ENCODE measurements around the gene ABTB1. TPM values are rescaled to one million over a fixed set of nuclear protein-coding genes. Genes with fewer than 3 reads are reported as not detected.

ABTB1 gene
- total RNA-seq, 6 donors from 2014 or later, result 28.0 to 262 (median 65.8) TPM

- no peaks in the 10 kb centered on the region for H3K9me3 ChIP-seq
- 93 to 95% methylated on average over 12 of the region's 12 CpGs for WGBS, 2 donors
- no peak for TF ChIP-seq EP300 (IDR thresholded peaks at IDR 0.05)
- TF ChIP-seq POLR2AphosphoS5 (IDR thresholded peaks at IDR 0.05), result no peak
- TF ChIP-seq CTCF (IDR thresholded peaks at IDR 0.05), result no peak
- TF ChIP-seq POLR2A (IDR thresholded peaks at IDR 0.05), result no peak
- ATAC-seq (ENCODE audit: low FRiP score in 2 of 2) (no peak), DNase-seq (no peak)
- H3K36me3 ChIP-seq, result no peaks in the 10 kb centered on the region
- H3K4me1 ChIP-seq, result peaks cover 7 to 9% (median 8%) of the 10 kb centered on the region in 4 donors
- peaks cover 0 to 6% (median 3%) of the 10 kb centered on the region in 4 donors for H3K27me3 ChIP-seq
- H3K4me3 ChIP-seq, result no peak overlapping the region
- H3K27ac ChIP-seq, result no peak overlapping the region
Observed at GRCh38 chr3:127634653-127635052, 38.1 kb upstream of the ABTB1 start.

GRCh38 chr3:127637546-127637945, 35.2 kb upstream of the ABTB1 start:
- Histone ChIP-seq H3K9me3 (no peaks in the 10 kb centered on the region), H3K4me3 (no peak overlapping the region), H3K27ac (no peak overlapping the region), H3K27me3 (no peaks in the 10 kb centered on the region), H3K4me1 (no peaks in the 10 kb centered on the region), H3K36me3 (no peaks in the 10 kb centered on the region)
- ATAC-seq (ENCODE audit: low FRiP score in 2 of 2) (no peak), DNase-seq (no peak)
- no peak for TF ChIP-seq CTCF (IDR thresholded peaks at IDR 0.05)
- no peak for TF ChIP-seq EP300 (IDR thresholded peaks at IDR 0.05)
- no peak for TF ChIP-seq POLR2A (IDR thresholded peaks at IDR 0.05)
- TF ChIP-seq POLR2AphosphoS5 (IDR thresholded peaks at IDR 0.05), result no peak
- 67 to 69% methylated on average over 3 of the region's 3 CpGs for WGBS, 2 donors

- no peak overlapping the region for H3K4me3 ChIP-seq
- no peak overlapping the region for H3K27ac ChIP-seq
- ATAC-seq (ENCODE audit: low FRiP score in 2 of 2) (no peak), DNase-seq (no peak)
- no peaks in the 10 kb centered on the region for H3K4me1 ChIP-seq
- H3K9me3 ChIP-seq, result no peaks in the 10 kb centered on the region
- H3K27me3 ChIP-seq, result no peaks in the 10 kb centered on the region
- H3K36me3 ChIP-seq, result no peaks in the 10 kb centered on the region
- no peak for TF ChIP-seq POLR2AphosphoS5 (IDR thresholded peaks at IDR 0.05)
- no peak for TF ChIP-seq POLR2A (IDR thresholded peaks at IDR 0.05)
- TF ChIP-seq CTCF (IDR thresholded peaks at IDR 0.05), result no peak
- TF ChIP-seq EP300 (IDR thresholded peaks at IDR 0.05), result no peak
Observed at GRCh38 chr3:127637971-127638370, 34.8 kb upstream of the ABTB1 start.

- no peak overlapping the region for H3K27ac ChIP-seq
- no peaks in the 10 kb centered on the region for H3K4me1 ChIP-seq
- DNase-seq, result no peak
- ATAC-seq (ENCODE audit: low FRiP score in 2 of 2), result no peak
- H3K9me3 ChIP-seq, result no peaks in the 10 kb centered on the region
- TF ChIP-seq CTCF (IDR thresholded peaks at IDR 0.05) (no peak), POLR2AphosphoS5 (IDR thresholded peaks at IDR 0.05) (no peak), POLR2A (IDR thresholded peaks at IDR 0.05) (no peak), EP300 (IDR thresholded peaks at IDR 0.05) (no peak)
- H3K27me3 ChIP-seq, result no peaks in the 10 kb centered on the region
- H3K4me3 ChIP-seq, result no peak overlapping the region
- no peaks in the 10 kb centered on the region for H3K36me3 ChIP-seq
- WGBS, 2 donors, result 83 to 92% methylated on average over 5 of the region's 5 CpGs
Observed at GRCh38 chr3:127639173-127640041, 33.3 kb upstream of the ABTB1 start.

GRCh38 chr3:127640042-127640355, 32.8 kb upstream of the ABTB1 start:
- DNase-seq, result no peak

More at GRCh38 chr3:127640042-127640355, 32.8 kb upstream of the ABTB1 start:
- Histone ChIP-seq H3K4me3 (no peak overlapping the region), H3K36me3 (no peaks in the 10 kb centered on the region), H3K4me1 (no peaks in the 10 kb centered on the region), H3K9me3 (no peaks in the 10 kb centered on the region), H3K27ac (no peak overlapping the region), H3K27me3 (no peaks in the 10 kb centered on the region)
- TF ChIP-seq POLR2AphosphoS5 (IDR thresholded peaks at IDR 0.05), result no peak
- TF ChIP-seq EP300 (IDR thresholded peaks at IDR 0.05), result no peak
- no peak for TF ChIP-seq POLR2A (IDR thresholded peaks at IDR 0.05)
- no peak for TF ChIP-seq CTCF (IDR thresholded peaks at IDR 0.05)
- ATAC-seq (ENCODE audit: low FRiP score in 2 of 2), result no peak
- 97 to 100% methylated on average over 3 of the region's 3 CpGs for WGBS, 2 donors
